IPS DF 6.9 (cell line): ENCODE results near the gene DAP.

Experiments used
- DNase-seq: peaks from one replicate; pipeline ENCODE4 v3.0.0-alpha.2; 2013; ENCODE audit warnings: low read depth, low spot score
- H3K27ac ChIP-seq: one replicate; pipeline ENCODE4 v1.5.1; 2013; ENCODE audit warnings: low read length, control low read depth
- H3K27me3 ChIP-seq: 2 replicates; pipeline ENCODE4 v1.6.1; 2013; ENCODE audit warnings: mild to moderate bottlenecking, low read length; ENCODE audit not compliant: control insufficient read depth, insufficient read depth
- H3K36me3 ChIP-seq: 2 replicates; pipeline ENCODE4 v1.6.1; 2013; ENCODE audit warnings: low read length; ENCODE audit not compliant: control insufficient read depth, insufficient read depth
- H3K4me1 ChIP-seq: 2 replicates; pipeline ENCODE4 v1.6.1; 2013; ENCODE audit warnings: low read length; ENCODE audit not compliant: control insufficient read depth, insufficient read depth
- H3K4me3 ChIP-seq: 2 replicates; pipeline ENCODE4 v1.5.1; 2013; ENCODE audit warnings: mild to moderate bottlenecking, low read length
- H3K9me3 ChIP-seq: 2 replicates; pipeline ENCODE4 v1.6.1; 2013; ENCODE audit warnings: low read length, inconsistent platforms; ENCODE audit not compliant: control insufficient read depth, insufficient read depth
- WGBS: extraction: QIAGEN DNeasy Blood & Tissue Kit; methylation state at CpG from one replicate; pipeline ENCODE4 v1.1.7; 2013; ENCODE audit warnings: mixed read lengths, missing lambda C conversion rate; ENCODE audit not compliant: insufficient read length, insufficient coverage; 5-methylcytosine and 5-hydroxymethylcytosine counted together

DAP gene

DNA sequence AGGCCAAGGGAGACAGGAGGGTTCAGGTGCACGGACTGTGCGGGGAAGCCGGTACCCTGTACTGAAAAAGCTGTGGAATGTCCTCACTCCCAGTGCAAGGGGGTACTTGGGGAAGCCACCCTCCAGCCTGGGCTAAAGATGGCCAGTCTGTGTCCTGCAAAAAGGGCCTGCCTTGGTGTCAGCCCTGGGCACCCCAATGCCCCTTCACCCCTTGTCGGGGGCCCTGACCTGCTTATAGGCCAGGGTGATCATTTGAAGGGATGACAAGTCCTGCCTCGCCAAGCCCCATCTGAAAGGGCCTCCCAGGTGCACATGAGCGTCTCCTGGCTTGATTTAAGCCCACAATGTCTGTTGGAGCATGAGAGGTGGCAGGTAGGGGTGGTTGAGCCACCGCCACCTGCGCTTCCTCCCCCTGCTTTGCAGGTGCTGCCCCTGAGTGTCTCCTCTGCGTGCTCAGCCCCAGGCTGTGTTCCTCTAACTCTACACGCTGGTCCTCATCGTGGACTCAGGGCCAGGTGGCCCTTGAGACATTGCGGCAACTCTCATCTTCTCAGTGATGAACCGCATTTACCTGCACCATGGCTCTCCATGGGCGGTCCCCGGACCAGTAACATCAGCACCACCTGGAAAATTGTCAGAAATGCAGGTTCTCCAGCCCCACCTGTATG is 100.2 kb downstream of the DAP start:
- Histone ChIP-seq H3K27ac (no peak overlapping the region), H3K4me3 (no peak overlapping the region), H3K9me3 (no peaks in the 10 kb centered on the region), H3K27me3 (no peaks in the 10 kb centered on the region), H3K4me1 (peaks cover 4% of the 10 kb centered on the region), H3K36me3 (no peaks in the 10 kb centered on the region)
- DNase-seq, result no peak
- no CpG with 5 or more reads among the region's 15 CpGs for WGBS

DNA sequence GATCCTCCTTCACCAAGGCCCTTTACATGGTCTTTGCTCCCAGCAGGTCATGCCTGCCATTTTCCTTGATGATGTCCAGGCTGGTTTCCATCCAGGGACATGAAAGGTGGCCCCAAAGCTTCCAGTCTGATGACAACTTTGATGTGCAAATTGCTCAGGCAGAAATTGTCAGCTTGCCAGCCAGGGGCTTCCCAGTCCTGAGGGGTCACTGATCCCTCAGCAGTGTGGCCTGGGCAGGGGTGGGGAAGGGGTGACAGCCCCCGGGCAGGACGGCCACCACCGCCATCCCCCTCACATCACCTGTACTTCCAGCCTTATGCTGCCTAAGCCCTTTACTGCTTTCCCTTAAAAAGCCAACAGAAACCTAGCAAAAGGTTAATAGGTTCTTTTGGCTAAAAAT is 100.9 kb downstream of the DAP start:
- no peak overlapping the region for H3K27ac ChIP-seq

DNA sequence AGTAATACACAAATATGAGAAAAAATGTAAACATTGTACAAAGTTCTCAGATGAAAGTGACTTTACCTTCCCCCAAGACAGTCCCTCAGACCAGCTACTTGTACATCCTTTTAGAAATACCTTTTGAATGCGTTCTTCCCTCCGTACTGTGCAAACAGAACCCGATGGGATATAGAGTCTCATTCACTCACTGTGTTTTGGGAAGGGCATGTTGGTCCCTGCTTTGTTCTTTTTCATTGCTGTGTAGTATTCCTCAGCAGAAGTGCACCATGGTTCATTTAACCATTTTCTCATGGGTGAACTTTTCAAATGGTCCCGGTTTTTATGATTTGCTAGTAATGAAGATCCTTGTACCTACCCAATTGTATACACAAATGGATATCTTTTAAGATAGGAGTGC is 102.8 kb downstream of the DAP start:
- WGBS, result no CpG with 5 or more reads among the region's 4 CpGs
- H3K36me3 ChIP-seq, result no peaks in the 10 kb centered on the region
- H3K4me1 ChIP-seq, result no peaks in the 10 kb centered on the region
- DNase-seq, result no peak
- no peaks in the 10 kb centered on the region for H3K9me3 ChIP-seq
- no peaks in the 10 kb centered on the region for H3K27me3 ChIP-seq
- no peak overlapping the region for H3K4me3 ChIP-seq
- no peak overlapping the region for H3K27ac ChIP-seq

More for the DNA sequence above, 100.9 kb downstream of the DAP start:
- no peak overlapping the region for H3K4me3 ChIP-seq
- H3K27me3 ChIP-seq, result no peaks in the 10 kb centered on the region
- no peaks in the 10 kb centered on the region for H3K9me3 ChIP-seq
- no peak for DNase-seq
- WGBS, result no CpG with 5 or more reads among the region's 3 CpGs
- H3K36me3 ChIP-seq, result no peaks in the 10 kb centered on the region
- H3K4me1 ChIP-seq, result peaks cover 4% of the 10 kb centered on the region

DNA sequence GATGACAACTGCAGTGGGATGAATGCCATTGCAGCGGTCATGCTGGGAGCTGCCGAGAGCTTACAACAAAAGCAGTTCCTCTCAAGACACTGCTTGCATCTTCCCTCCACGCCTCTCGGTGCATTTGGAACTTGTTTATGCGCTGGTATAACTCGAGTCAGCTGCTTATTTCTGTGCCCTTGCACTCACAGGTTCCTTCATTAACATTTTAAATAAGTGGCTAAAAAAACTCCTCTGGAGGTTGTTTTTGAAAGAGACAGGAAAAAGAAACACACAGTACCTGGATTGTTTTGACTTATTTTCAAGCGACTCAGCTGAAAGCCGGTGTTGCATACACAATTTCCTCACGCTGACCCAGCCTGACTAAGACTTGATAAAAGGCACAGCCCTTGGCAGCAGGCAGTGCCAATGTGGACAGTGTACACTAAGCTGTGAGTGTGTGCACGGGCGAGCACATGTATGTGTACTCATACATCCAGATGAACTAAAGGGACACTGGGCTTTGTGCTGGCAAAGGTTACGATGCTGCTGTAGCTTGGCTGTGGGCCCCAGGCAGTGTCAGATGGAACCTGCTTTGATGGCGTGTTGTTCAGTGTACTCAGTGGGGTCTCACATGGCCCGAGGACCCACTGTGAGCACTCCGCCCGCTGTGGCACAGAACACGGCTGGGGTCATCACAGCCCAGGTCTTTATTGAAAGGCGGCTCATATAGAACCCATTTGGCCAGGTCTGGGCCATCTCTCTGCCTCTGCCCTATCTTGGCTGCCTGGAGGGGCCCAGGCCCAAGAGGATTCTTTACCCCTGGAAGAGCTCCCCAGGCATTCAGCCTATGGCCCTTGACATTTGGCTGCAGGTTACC is 104.8 kb downstream of the DAP start:
- Histone ChIP-seq H3K9me3 (no peaks in the 10 kb centered on the region; the same call in 1 of the 2 replicates), H3K4me1 (0 out of 2 replicates have a peak, but pooled peaks cover 1% of the 10 kb centered on the region), H3K4me3 (no peak overlapping the region), H3K27me3 (no peaks in the 10 kb centered on the region), H3K27ac (no peak overlapping the region), H3K36me3 (no peaks in the 10 kb centered on the region)
- no peak for DNase-seq
- WGBS, result no CpG with 5 or more reads among the region's 18 CpGs

DNA sequence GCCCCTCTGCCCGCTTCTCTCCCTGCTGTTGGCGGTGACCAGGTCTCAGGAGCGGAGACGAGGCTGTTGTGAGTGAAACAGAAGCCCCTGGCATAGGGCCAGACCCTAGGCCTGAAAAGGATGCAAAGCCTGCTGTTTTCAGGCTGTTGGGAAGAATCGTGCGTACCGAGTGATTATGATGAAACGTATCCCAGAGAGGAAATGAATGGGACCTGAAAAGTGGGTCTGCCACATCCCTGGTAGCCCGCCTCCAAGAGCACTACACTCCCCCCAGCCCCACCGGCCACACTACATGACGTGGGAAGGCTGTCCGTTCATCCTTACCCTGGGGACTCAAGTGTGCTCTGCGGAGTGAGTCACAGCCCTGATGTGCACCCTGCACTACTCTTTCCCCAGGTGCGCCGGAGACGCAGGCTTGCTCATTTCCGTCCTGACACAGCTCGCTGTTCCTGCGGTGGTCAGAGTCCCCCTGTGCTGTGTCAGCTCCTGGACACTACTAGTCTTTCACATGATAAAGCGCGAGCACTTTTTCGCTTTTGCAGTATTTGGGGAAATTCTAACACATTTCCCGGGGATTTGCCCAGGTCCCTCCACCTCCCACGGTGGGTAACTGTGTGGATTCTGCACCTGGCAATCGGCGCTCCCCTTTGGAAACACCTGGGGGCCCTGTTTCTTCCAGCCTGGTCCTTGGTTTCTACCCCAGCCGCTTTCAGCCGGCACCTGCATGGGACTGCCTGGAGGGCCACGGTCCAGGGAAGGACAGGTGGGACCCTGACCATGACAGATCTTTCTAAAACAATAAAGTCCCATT is 105.7 kb downstream of the DAP start:
- no CpG with 5 or more reads among the region's 29 CpGs for WGBS
- H3K27me3 ChIP-seq, result no peaks in the 10 kb centered on the region
- no peaks in the 10 kb centered on the region for H3K36me3 ChIP-seq
- H3K4me1 ChIP-seq, result 0 out of 2 replicates have a peak, but pooled peaks cover 1% of the 10 kb centered on the region
- H3K27ac ChIP-seq, result no peak overlapping the region
- DNase-seq, result no peak
- H3K4me3 ChIP-seq, result no peak overlapping the region
- H3K9me3 ChIP-seq, result no peaks in the 10 kb centered on the region; the same call in 1 of the 2 replicates

DNA sequence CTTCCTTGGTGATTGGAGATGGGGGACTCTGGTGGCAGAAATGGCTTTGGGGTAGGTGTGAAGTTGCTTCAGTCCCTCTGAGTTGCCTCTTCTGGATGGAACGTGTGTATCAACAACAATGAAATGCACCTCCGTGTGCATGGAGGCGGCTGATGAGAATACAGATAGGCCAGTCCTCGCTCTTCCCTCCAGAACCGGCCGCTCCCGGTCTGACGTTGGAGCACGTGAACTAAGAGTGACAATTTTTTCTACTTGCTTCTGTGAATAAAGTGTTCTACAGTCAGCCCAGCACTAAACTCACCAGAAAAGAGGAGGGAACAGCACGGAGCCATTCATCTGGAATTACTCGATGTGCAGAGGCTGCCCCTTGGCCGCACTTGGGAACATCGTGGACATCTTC is 106.5 kb downstream of the DAP start:
- Histone ChIP-seq H3K9me3 (no peaks in the 10 kb centered on the region; the same call in 1 of the 2 replicates), H3K27ac (no peak overlapping the region), H3K4me3 (no peak overlapping the region), H3K4me1 (0 out of 2 replicates have a peak, but pooled peaks cover 1% of the 10 kb centered on the region), H3K27me3 (no peaks in the 10 kb centered on the region), H3K36me3 (no peaks in the 10 kb centered on the region; the same call in 1 of the 2 replicates)
- no peak for DNase-seq
- WGBS, result no CpG with 5 or more reads among the region's 13 CpGs

DNA sequence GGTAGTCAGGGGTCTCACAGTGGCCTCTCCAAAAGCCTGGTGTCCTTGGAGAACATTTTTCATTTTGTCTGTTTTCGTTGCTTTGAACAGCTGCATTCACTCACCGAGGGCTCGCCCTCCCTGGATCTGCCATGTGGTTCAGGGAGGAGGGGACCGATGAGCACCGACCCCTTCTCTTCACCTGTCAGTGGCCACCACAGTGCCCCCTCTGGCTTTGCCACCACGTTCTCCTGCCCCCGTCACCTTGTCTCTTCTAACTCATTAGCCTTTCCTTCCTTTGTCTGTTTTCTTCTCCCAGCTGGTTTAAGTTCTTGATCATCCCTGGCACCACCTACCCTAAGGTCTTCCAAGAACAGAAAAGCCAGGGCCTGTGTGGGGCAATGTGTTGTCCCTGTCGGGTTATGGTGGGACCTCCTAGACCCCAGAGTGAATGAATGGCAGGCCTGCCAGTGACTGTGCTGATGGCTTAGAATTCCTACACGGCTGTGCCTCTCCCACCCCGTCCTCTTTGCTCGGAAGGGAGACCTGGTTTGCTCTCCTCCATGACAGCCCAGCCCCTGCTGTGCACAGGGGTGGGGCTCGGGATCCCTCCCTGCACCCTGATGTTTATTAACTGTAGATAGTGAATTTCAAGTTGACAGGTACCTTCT is 107.2 kb downstream of the DAP start:
- Histone ChIP-seq H3K4me1 (0 out of 2 replicates have a peak, but pooled peaks cover 1% of the 10 kb centered on the region), H3K4me3 (no peak overlapping the region), H3K36me3 (no peaks in the 10 kb centered on the region; the same call in 1 of the 2 replicates), H3K9me3 (no peaks in the 10 kb centered on the region; the same call in 1 of the 2 replicates), H3K27ac (no peak overlapping the region), H3K27me3 (no peaks in the 10 kb centered on the region)
- no CpG with 5 or more reads among the region's 12 CpGs for WGBS
- DNase-seq, result no peak

DNA sequence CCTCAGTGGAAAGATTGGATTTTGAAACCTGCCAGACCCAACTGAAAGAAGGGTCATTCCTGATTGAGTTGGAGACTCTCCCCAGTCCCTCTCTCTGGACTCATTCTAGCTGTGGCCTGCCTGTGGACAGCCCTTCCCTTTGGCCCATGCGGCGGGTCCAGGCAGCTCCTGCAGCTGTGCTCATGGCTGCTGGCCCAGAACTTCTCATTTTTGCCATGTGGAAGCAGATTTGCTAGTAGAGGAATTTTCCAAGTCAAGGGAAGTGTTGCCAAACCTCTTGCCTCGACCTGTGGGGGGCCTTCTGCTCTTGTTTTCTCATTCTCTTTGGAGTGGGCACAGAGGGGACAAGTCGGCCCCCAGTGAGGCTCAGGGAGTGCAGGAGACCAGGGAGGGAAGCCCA is 108.0 kb downstream of the DAP start:
- no peak overlapping the region for H3K4me3 ChIP-seq
- H3K27ac ChIP-seq, result no peak overlapping the region
- no peak for DNase-seq
- H3K9me3 ChIP-seq, result no peaks in the 10 kb centered on the region; the same call in 1 of the 2 replicates
- 0 out of 2 replicates have a peak, but pooled peaks cover 1% of the 10 kb centered on the region for H3K4me1 ChIP-seq
- H3K36me3 ChIP-seq, result no peaks in the 10 kb centered on the region; the same call in 1 of the 2 replicates
- no peaks in the 10 kb centered on the region for H3K27me3 ChIP-seq
- no CpG with 5 or more reads among the region's 4 CpGs for WGBS

DNA sequence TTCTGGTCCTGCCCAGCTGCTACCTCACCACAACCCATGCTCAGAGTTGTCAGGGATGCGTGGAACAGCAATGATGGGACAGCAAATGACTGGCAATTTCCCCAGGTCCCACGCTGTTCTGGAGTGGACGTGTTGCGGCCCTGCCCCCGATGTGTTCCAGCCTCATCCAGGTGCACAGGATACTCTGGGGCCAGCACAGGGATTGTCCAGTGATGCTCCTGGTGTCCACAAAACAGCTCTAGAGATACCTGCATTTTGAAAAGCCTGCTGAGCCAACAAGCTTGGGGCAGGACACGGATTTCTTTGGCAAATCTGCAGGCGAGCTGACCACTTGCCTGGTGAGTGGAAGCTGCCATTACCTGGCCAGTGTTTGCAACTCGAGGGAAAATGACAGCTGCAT is 108.4 kb downstream of the DAP start:
- no peaks in the 10 kb centered on the region for H3K27me3 ChIP-seq
- no peak overlapping the region for H3K4me3 ChIP-seq
- H3K4me1 ChIP-seq, result 0 out of 2 replicates have a peak, but pooled peaks cover 1% of the 10 kb centered on the region
- H3K36me3 ChIP-seq, result no peaks in the 10 kb centered on the region; the same call in 1 of the 2 replicates
- no peak for DNase-seq
- WGBS, result no CpG with 5 or more reads among the region's 8 CpGs
- no peaks in the 10 kb centered on the region; the same call in 1 of the 2 replicates for H3K9me3 ChIP-seq
- no peak overlapping the region for H3K27ac ChIP-seq
